ENCODE data around the gene NSD2. TPM values are rescaled to one million over a fixed set of nuclear protein-coding genes. Genes with fewer than 3 reads are reported as not detected.
A peak's percentile ranks its signal among the peaks of the same experiment; 100 is the strongest.

The NSD2 gene
- total RNA-seq, 2 donors from 2014 or later, result 80.1 to 176 TPM

GRCh38 chr4:1985780-1986577 is 114.8 kb downstream of the NSD2 start:
- H3K27me3 ChIP-seq, result no peaks in the 10 kb centered on the region
- no peak for DNase-seq
- TF ChIP-seq CTCF (IDR thresholded peaks at IDR 0.05), result no peak
- no peaks in the 10 kb centered on the region for H3K9me3 ChIP-seq
- H3K4me3 ChIP-seq, result no peak overlapping the region
- intact Hi-C loops (cut with DNase I), result no loop called here
- H3K27ac ChIP-seq, result no peak overlapping the region
- no peaks in the 10 kb centered on the region for H3K4me1 ChIP-seq
- H3K9ac ChIP-seq (ENCODE audit: low read depth in 2 of 2, low read length in 2 of 2), result no peak overlapping the region
- H3K36me3 ChIP-seq, result peaks cover 9% of the 10 kb centered on the region

- TF ChIP-seq CTCF (IDR thresholded peaks at IDR 0.05), result no peak
- Histone ChIP-seq H3K4me1 (no peaks in the 10 kb centered on the region), H3K36me3 (peaks cover 9% of the 10 kb centered on the region), H3K27ac (no peak overlapping the region), H3K4me3 (no peak overlapping the region), H3K9me3 (no peaks in the 10 kb centered on the region), H3K9ac (ENCODE audit: low read depth in 2 of 2, low read length in 2 of 2) (no peak overlapping the region), H3K27me3 (no peaks in the 10 kb centered on the region)
- DNase-seq, result peak; percentile 13
- intact Hi-C loops (cut with DNase I), result no loop called here
Observed at GRCh38 chr4:1986578-1987210, 115.5 kb downstream of the NSD2 start.

GRCh38 chr4:1987296-1987695 is 116.1 kb downstream of the NSD2 start:
- H3K4me1 ChIP-seq, result no peaks in the 10 kb centered on the region
- intact Hi-C loops (cut with DNase I), result no loop called here
- no peak overlapping the region for H3K27ac ChIP-seq
- no peak for DNase-seq
- no peaks in the 10 kb centered on the region for H3K27me3 ChIP-seq
- H3K4me3 ChIP-seq, result no peak overlapping the region
- H3K36me3 ChIP-seq, result peaks cover 9% of the 10 kb centered on the region
- H3K9me3 ChIP-seq, result no peaks in the 10 kb centered on the region
- TF ChIP-seq CTCF (IDR thresholded peaks at IDR 0.05), result no peak
- no peak overlapping the region for H3K9ac ChIP-seq (ENCODE audit: low read depth in 2 of 2, low read length in 2 of 2)

GRCh38 chr4:1987721-1988326 is 116.6 kb downstream of the NSD2 start:
- no peaks in the 10 kb centered on the region for H3K9me3 ChIP-seq
- H3K27ac ChIP-seq, result no peak overlapping the region
- DNase-seq, result peak; percentile 12
- no peak overlapping the region for H3K9ac ChIP-seq (ENCODE audit: low read depth in 2 of 2, low read length in 2 of 2)
- H3K4me3 ChIP-seq, result no peak overlapping the region
- no peak for TF ChIP-seq CTCF (IDR thresholded peaks at IDR 0.05)
- H3K36me3 ChIP-seq, result peaks cover 9% of the 10 kb centered on the region
- no peaks in the 10 kb centered on the region for H3K4me1 ChIP-seq
- intact Hi-C loops (cut with DNase I), result no loop called here
- no peaks in the 10 kb centered on the region for H3K27me3 ChIP-seq

- Histone ChIP-seq H3K4me3 (no peak overlapping the region), H3K36me3 (peaks cover 9% of the 10 kb centered on the region), H3K27ac (no peak overlapping the region), H3K4me1 (no peaks in the 10 kb centered on the region), H3K9ac (ENCODE audit: low read depth in 2 of 2, low read length in 2 of 2) (no peak overlapping the region), H3K9me3 (no peaks in the 10 kb centered on the region), H3K27me3 (no peaks in the 10 kb centered on the region)
- intact Hi-C loops (cut with DNase I), result no loop called here
- DNase-seq, result no peak
- no peak for TF ChIP-seq CTCF (IDR thresholded peaks at IDR 0.05)
Observed at GRCh38 chr4:1988327-1988724, 117.1 kb downstream of the NSD2 start.
